KMS-11 (cell line): ENCODE data around the gene PRKCD.

Experiments used
- H2AFZ ChIP-seq: fragments of 200-600 bp; sonication (generic); 2 replicates; pipeline ENCODE4 v1.6.1; 2016; ENCODE audit warnings: antibody characterized with exemption, mixed run types, low read depth
- H3K27ac ChIP-seq: fragments of 200-600 bp; sonication (generic); 2 replicates; pipeline ENCODE4 v1.6.1; 2016; ENCODE audit warnings: mild to moderate bottlenecking, mixed run types
- H3K27me3 ChIP-seq: fragments of 200-600 bp; sonication (generic); 2 replicates; pipeline ENCODE4 v1.6.1; 2017; ENCODE audit warnings: mild to moderate bottlenecking, low read depth, mixed run types, moderate library complexity; ENCODE audit not compliant: insufficient read depth
- H3K36me3 ChIP-seq: fragments of 200-600 bp; sonication (generic); 2 replicates; pipeline ENCODE4 v1.6.1; 2017; ENCODE audit warnings: mild to moderate bottlenecking, mixed run types; ENCODE audit not compliant: insufficient read depth
- H3K4me1 ChIP-seq: fragments of 200-600 bp; sonication (generic); 2 replicates; pipeline ENCODE4 v1.6.1; 2016; ENCODE audit warnings: mild to moderate bottlenecking, low read depth, mixed run types; ENCODE audit not compliant: poor library complexity, severe bottlenecking
- H3K4me2 ChIP-seq: fragments of 200-600 bp; sonication (generic); 2 replicates; pipeline ENCODE4 v1.7.0; 2016; ENCODE audit warnings: mild to moderate bottlenecking, mixed run types
- H3K4me3 ChIP-seq: fragments of 200-600 bp; sonication (generic); IDR thresholded peaks from 2 replicates; pipeline ENCODE4 v1.6.1; 2017; ENCODE audit warnings: low read depth, low read length, mixed read lengths; ENCODE audit not compliant: insufficient read depth
- H3K79me2 ChIP-seq: fragments of 200-600 bp; sonication (generic); 2 replicates; pipeline ENCODE4 v1.6.1; 2016; ENCODE audit warnings: low read depth, mixed run types; ENCODE audit not compliant: insufficient read depth
- H3K9ac ChIP-seq: fragments of 200-600 bp; sonication (generic); 2 replicates; pipeline ENCODE4 v1.6.1; 2016; ENCODE audit warnings: mild to moderate bottlenecking, mixed run types
- H4K20me1 ChIP-seq: fragments of 200-600 bp; sonication (generic); 2 replicates; pipeline ENCODE4 v1.6.1; 2016; ENCODE audit warnings: mild to moderate bottlenecking, mixed run types; ENCODE audit not compliant: insufficient read depth
- TF ChIP-seq, protein P1 (sequence below): fragments of 200-600 bp; sonication (generic); conservative IDR thresholded peaks from 2 replicates; pipeline ENCODE4 v1.6.1; 2017; ENCODE audit warnings: low read depth, mild to moderate bottlenecking, antibody characterized with exemption, low read length, moderate library complexity, mixed read lengths

The PRKCD gene

DNA sequence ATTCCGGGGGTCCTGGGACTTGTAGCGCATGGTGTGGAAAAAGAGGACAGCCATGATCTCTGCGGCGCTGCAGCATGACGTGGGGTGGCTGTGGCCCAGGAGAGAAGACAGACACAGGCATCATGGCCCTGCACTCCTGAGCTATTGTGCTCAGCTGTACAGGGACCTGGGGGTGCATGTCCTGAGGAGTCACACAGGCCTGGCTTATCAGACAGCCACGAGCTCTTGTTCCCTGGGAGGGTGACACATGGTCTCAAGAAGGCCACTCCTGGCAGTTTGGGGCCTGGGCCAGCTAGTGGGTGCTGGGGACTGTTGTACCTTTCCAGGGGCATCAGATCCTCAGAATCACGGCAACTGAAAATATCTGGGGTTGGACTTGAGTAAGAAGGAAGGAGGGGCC is 81.1 kb downstream of the PRKCD start:
- Histone ChIP-seq H3K4me2 (no peak overlapping the region), H3K79me2 (peaks cover 51% of the 10 kb centered on the region), H3K36me3 (no peaks in the 10 kb centered on the region), H3K27ac (no peak overlapping the region), H3K9ac (no peak overlapping the region), H4K20me1 (peaks cover 16% of the 10 kb centered on the region; the same call in 1 of the 2 replicates), H3K4me1 (peaks cover 7% of the 10 kb centered on the region), H2AFZ (no peak overlapping the region), H3K27me3 (no peaks in the 10 kb centered on the region), H3K4me3 (no peak overlapping the region)
- TF ChIP-seq, protein P1, sequence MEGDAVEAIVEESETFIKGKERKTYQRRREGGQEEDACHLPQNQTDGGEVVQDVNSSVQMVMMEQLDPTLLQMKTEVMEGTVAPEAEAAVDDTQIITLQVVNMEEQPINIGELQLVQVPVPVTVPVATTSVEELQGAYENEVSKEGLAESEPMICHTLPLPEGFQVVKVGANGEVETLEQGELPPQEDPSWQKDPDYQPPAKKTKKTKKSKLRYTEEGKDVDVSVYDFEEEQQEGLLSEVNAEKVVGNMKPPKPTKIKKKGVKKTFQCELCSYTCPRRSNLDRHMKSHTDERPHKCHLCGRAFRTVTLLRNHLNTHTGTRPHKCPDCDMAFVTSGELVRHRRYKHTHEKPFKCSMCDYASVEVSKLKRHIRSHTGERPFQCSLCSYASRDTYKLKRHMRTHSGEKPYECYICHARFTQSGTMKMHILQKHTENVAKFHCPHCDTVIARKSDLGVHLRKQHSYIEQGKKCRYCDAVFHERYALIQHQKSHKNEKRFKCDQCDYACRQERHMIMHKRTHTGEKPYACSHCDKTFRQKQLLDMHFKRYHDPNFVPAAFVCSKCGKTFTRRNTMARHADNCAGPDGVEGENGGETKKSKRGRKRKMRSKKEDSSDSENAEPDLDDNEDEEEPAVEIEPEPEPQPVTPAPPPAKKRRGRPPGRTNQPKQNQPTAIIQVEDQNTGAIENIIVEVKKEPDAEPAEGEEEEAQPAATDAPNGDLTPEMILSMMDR, result no peak
